Hepatocyte (in vitro differentiated cells): Measurements from ENCODE around the gene ZNHIT1. TPM values are rescaled to one million over a fixed set of nuclear protein-coding genes. Genes with fewer than 3 reads are reported as not detected.
A peak's percentile ranks its signal among the peaks of the same experiment; 100 is the strongest.

ENCODE experiments used
- DNase-seq: peaks from one replicate; pipeline ENCODE4 v3.0.0-alpha.2; 2016; ENCODE audit warnings: low spot score
- H2AFZ ChIP-seq: fragments of 200-600 bp; sonication (generic); 2 replicates; pipeline ENCODE4 v1.6.0; 2016; ENCODE audit warnings: antibody characterized with exemption, mild to moderate bottlenecking
- H3K27ac ChIP-seq: fragments of 200-600 bp; sonication (generic); 2 replicates; pipeline ENCODE4 v1.5.1; 2016; ENCODE audit warnings: mild to moderate bottlenecking
- H3K27me3 ChIP-seq: fragments of 200-600 bp; sonication (generic); 2 replicates; pipeline ENCODE4 v1.6.1; 2016
- H3K36me3 ChIP-seq: fragments of 200-600 bp; sonication (generic); replicated peaks from 2 replicates; pipeline ENCODE4 v1.5.1; 2016; ENCODE audit warnings: low read depth; ENCODE audit not compliant: insufficient read depth
- H3K4me1 ChIP-seq: fragments of 200-600 bp; sonication (generic); 2 replicates; pipeline ENCODE4 v1.5.1; 2016; ENCODE audit warnings: mild to moderate bottlenecking, moderate library complexity; ENCODE audit not compliant: insufficient read depth
- H3K4me2 ChIP-seq: fragments of 200-600 bp; sonication (generic); 2 replicates; pipeline ENCODE4 v1.6.0; 2016
- H3K4me3 ChIP-seq: fragments of 200-600 bp; sonication (generic); 2 replicates; pipeline ENCODE4 v1.5.1; 2016; ENCODE audit warnings: mild to moderate bottlenecking
- H3K79me2 ChIP-seq: fragments of 200-600 bp; sonication (generic); 2 replicates; pipeline ENCODE4 v1.6.0; 2017; ENCODE audit warnings: mild to moderate bottlenecking
- H3K9me2 ChIP-seq: fragments of 200-600 bp; sonication (generic); replicated peaks from 2 replicates; pipeline ENCODE4 v1.6.0; 2017; ENCODE audit warnings: mild to moderate bottlenecking; ENCODE audit not compliant: insufficient read depth
- H3K9me3 ChIP-seq: fragments of 200-600 bp; sonication (generic); 2 replicates; pipeline ENCODE4 v1.5.1; 2016; ENCODE audit warnings: low read depth, mild to moderate bottlenecking
- H4K20me1 ChIP-seq: fragments of 200-600 bp; sonication (generic); 2 replicates; pipeline ENCODE4 v1.6.0; 2016; ENCODE audit warnings: mild to moderate bottlenecking; ENCODE audit not compliant: insufficient read depth, poor library complexity, severe bottlenecking
- CTCF ChIP-seq: fragments of 200-600 bp; sonication (generic); IDR thresholded peaks from 2 replicates; pipeline ENCODE4 v1.5.1; 2016; ENCODE audit warnings: antibody characterized with exemption, mild to moderate bottlenecking; ENCODE audit not compliant: poor library complexity
- EZH2 ChIP-seq: fragments of 200-600 bp; sonication (generic); IDR thresholded peaks from 2 replicates; pipeline ENCODE4 v1.6.1; 2016; ENCODE audit warnings: antibody characterized with exemption, mild to moderate bottlenecking, borderline replicate concordance
- EZH2phosphoT487 ChIP-seq: fragments of 200-600 bp; sonication (generic); IDR thresholded peaks from one replicate; pipeline ENCODE4 v1.6.1; 2018; ENCODE audit warnings: antibody characterized with exemption, mild to moderate bottlenecking, low read depth, moderate library complexity; ENCODE audit not compliant: unreplicated experiment, severe bottlenecking
- WGBS: methylation state at CpG from one replicate; pipeline ENCODE4 v1.1.6; 2016; ENCODE audit warnings: low lambda C conversion rate; ENCODE audit errors: missing lambda C conversion rate; 5-methylcytosine and 5-hydroxymethylcytosine counted together
- polyA plus RNA-seq: library from polyadenylated mRNA; unstranded; fragments of >200 nt; fragmentation: Nextera tagmentation; extraction: Ambion mirVana; gene quantifications from 2 replicates; pipeline ENCODE4 v1.2.1, GENCODE V29; 2016
- total RNA-seq: library from RNA; depleted of rRNA; stranded (reverse); fragments of >200 nt; gene quantifications from 2 replicates; pipeline ENCODE4 v1.2.3, GENCODE V29; 2014

The ZNHIT1 gene
- total and polyA plus RNA-seq, 2 experiments from 2014 or later = 110 to 117 TPM

- peaks cover 20% of the 10 kb centered on the region for H3K4me1 ChIP-seq
- no peaks in the 10 kb centered on the region for H3K79me2 ChIP-seq
- H4K20me1 ChIP-seq = no peaks in the 10 kb centered on the region
- H2AFZ ChIP-seq = no peak overlapping the region
- no peak overlapping the region for H3K4me2 ChIP-seq
- WGBS = 8% methylated on average over 27 of the region's 28 CpGs
- no peaks in the 10 kb centered on the region for H3K9me2 ChIP-seq
- DNase-seq = no peak
- peaks cover 97% of the 10 kb centered on the region for H3K27me3 ChIP-seq
- TF ChIP-seq EZH2 (peak; percentile 76), CTCF (no peak)
- no peak overlapping the region for H3K27ac ChIP-seq
- H3K4me3 ChIP-seq = no peak overlapping the region
- H3K9me3 ChIP-seq = no peaks in the 10 kb centered on the region
- H3K36me3 ChIP-seq = no peaks in the 10 kb centered on the region
These were observed 43.6 kb upstream of the ZNHIT1 start for GRCh38 chr7:101174322-101174854.

DNA sequence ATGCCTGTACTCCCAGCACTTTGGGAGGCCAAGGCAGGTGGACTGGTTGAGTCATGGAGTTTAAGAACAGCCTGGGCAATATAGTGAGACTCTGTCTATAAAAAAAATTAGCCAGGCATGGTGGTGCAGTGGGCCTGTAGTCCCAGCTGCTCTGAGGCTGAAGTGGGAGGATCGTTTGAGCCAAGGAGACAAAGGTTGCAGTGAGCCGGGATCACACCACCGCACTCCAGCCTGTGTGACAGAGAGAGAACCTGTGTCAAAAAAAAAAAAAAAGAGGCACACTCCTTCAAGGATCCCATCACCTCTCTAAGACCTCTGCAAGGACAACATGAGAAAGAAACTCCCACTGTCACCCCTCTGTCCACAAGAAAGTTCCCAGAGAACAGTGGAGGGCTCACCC, 42.3 kb upstream of the ZNHIT1 start:
- no peak overlapping the region for H3K4me2 ChIP-seq
- 43% methylated on average over 3 of the region's 3 CpGs for WGBS
- H2AFZ ChIP-seq = no peak overlapping the region
- peaks cover 21% of the 10 kb centered on the region for H3K4me1 ChIP-seq
- no peak overlapping the region for H3K4me3 ChIP-seq
- DNase-seq = no peak
- H3K9me3 ChIP-seq = no peaks in the 10 kb centered on the region
- TF ChIP-seq EZH2phosphoT487 = no peak
- H4K20me1 ChIP-seq = no peaks in the 10 kb centered on the region
- H3K27me3 ChIP-seq = peaks cover 97% of the 10 kb centered on the region
- H3K27ac ChIP-seq = no peak overlapping the region
- no peaks in the 10 kb centered on the region for H3K9me2 ChIP-seq
- no peaks in the 10 kb centered on the region for H3K36me3 ChIP-seq
- H3K79me2 ChIP-seq = no peaks in the 10 kb centered on the region

DNA sequence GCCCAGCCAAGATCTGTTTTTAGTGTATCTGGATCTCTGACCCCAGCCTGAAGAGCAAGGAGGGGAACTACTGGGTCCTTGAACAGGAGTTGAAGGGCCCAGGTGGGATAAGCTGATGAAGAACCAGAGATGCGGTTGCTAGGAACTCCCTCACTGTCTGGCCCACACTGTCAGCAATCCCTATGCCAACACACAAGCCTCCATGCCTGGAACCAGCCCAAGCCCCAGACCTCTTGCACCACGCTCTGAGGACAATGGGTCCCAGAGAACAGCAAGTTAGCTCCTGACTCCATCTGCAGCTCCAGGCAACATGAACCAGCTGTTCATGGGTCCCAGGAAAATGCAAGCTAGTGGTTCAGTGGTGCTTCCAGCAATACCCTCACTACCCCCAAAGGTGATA, 40.3 kb upstream of the ZNHIT1 start:
- Histone ChIP-seq H3K27ac (no peak overlapping the region), H3K27me3 (peaks cover 92% of the 10 kb centered on the region), H3K4me1 (peaks cover 15% of the 10 kb centered on the region), H3K4me3 (no peak overlapping the region), H3K36me3 (no peaks in the 10 kb centered on the region), H2AFZ (no peak overlapping the region), H4K20me1 (no peaks in the 10 kb centered on the region), H3K9me3 (no peaks in the 10 kb centered on the region), H3K9me2 (no peaks in the 10 kb centered on the region), H3K4me2 (no peak overlapping the region), H3K79me2 (no peaks in the 10 kb centered on the region)
- DNase-seq = no peak
- WGBS = 76% methylated on average over 2 of the region's 2 CpGs
- TF ChIP-seq EZH2phosphoT487 (no peak), CTCF (no peak), EZH2 (no peak)

- Histone ChIP-seq H3K4me1 (peaks cover 5% of the 10 kb centered on the region), H2AFZ (no peak overlapping the region), H3K9me2 (no peaks in the 10 kb centered on the region), H3K4me2 (peak overlapping the region; percentile 72), H3K79me2 (no peaks in the 10 kb centered on the region), H3K4me3 (no peak overlapping the region), H3K9me3 (no peaks in the 10 kb centered on the region), H3K27me3 (peaks cover 77% of the 10 kb centered on the region), H3K27ac (no peak overlapping the region), H4K20me1 (no peaks in the 10 kb centered on the region), H3K36me3 (no peaks in the 10 kb centered on the region)
- no peak for DNase-seq
- TF ChIP-seq EZH2phosphoT487 (peak; percentile 32), CTCF (no peak)
- 1% methylated on average over 19 of the region's 20 CpGs for WGBS
These were observed 38.8 kb upstream of the ZNHIT1 start for GRCh38 chr7:101179117-101179516.
